K562 treated with DMSO at 1 percent for 48 hours (cell line): ENCODE measurements around the gene FEV. TPM values are rescaled to one million over a fixed set of nuclear protein-coding genes. Genes with fewer than 3 reads are reported as not detected.

ENCODE experiments used
- total RNA-seq: library from RNA; unstranded; fragments of 300-600 nt; gene quantifications from 2 replicates; pipeline ENCODE4 v1.2.3, GENCODE V29; 2022; ENCODE audit warnings: low replicate concordance; ENCODE audit errors: extremely low read depth

The FEV gene
- not detected in 2 replicates for total RNA-seq

GRCh38 chr2:218985021-218985324 is at the start of gene FEV:
TSS of gene FEV (minus strand) at chr2:218985184. CDS start at chr2:218985075, 109 bp downstream.

GRCh38 chr2:218993345-218994315 is 8.6 kb upstream of the FEV start, which contains the start of gene CRYBA2:
TSS of gene CRYBA2 (minus strand) at chr2:218993422. CDS start at chr2:218993176, 246 bp downstream.

GRCh38 chr2:218959141-218959731 is 25.7 kb downstream of the FEV start, which contains the start of gene CDK5R2:
TSS of gene CDK5R2 (plus strand) at chr2:218959666. CDS start at chr2:218959821, 155 bp downstream.

Other genes starting within 250 kb of the FEV start
- gene CYP27A1, start 203.0 kb downstream of the FEV start, total RNA-seq = not detected in 2 replicates
- gene PRKAG3, start 153.4 kb downstream of the FEV start, total RNA-seq = not detected in 2 replicates
- gene WNT6, start 125.4 kb downstream of the FEV start, total RNA-seq = not detected in 2 replicates
- not detected in 2 replicates for gene WNT10A, start 104.3 kb downstream of the FEV start, total RNA-seq
- gene CDK5R2, start 25.5 kb downstream of the FEV start, total RNA-seq = not detected in 2 replicates
- not detected in 2 replicates for gene CRYBA2, start 8.2 kb upstream of the FEV start, total RNA-seq
- gene CFAP65, start 56.3 kb upstream of the FEV start, total RNA-seq = not detected in 2 replicates
- gene IHH, start 75.7 kb upstream of the FEV start, total RNA-seq = not detected in 2 replicates
- gene NHEJ1, start 175.6 kb upstream of the FEV start, total RNA-seq = not detected in 2 replicates
- not detected in 2 replicates for gene SLC23A3, start 184.8 kb upstream of the FEV start, total RNA-seq
- gene CNPPD1, start 191.7 kb upstream of the FEV start, total RNA-seq = not detected in 2 replicates
- not detected in 2 replicates for gene RETREG2, start 193.1 kb upstream of the FEV start, total RNA-seq
- not detected in 2 replicates for gene ZFAND2B, start 221.6 kb upstream of the FEV start, total RNA-seq
- gene ABCB6, start 233.8 kb upstream of the FEV start, total RNA-seq = not detected in 2 replicates
- gene ATG9A, start 244.5 kb upstream of the FEV start, total RNA-seq = not detected in 2 replicates
- gene ANKZF1, start 244.6 kb upstream of the FEV start, total RNA-seq = not detected in 2 replicates